Measurements from ENCODE around the gene CDC42BPA. TPM values are rescaled to one million over a fixed set of nuclear protein-coding genes. Genes with fewer than 3 reads are reported as not detected.

The CDC42BPA gene
- total and polyA plus RNA-seq, 9 of the 15 experiments (the other 6 are each of a cell fraction or from before 2014, with no cell fraction given), result 8.0 to 77.5 (median 52.1) TPM

DNA sequence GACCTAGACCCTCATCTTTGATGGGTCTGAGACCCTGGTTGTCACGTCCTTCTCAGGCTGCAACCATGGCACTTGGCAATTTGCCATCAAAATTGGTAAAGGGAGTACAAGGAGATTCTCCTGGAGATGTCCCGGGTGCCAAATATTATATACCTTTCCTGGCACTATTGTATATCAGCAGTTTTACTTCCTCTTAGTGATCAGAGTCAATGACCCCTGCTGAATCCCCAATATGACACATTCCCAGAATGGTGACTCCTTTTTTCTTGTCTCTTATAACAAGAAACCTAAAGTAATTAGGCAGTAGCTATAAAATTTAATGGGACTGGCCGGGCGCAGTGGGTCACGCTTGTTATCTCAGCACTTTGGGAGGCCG, 39.6 kb upstream of the CDC42BPA start (continued):
- TF ChIP-seq PTBP1 (IDR thresholded peaks at IDR 0.05; ENCODE audit: low read depth, low read length) (no peak), RFX1 (IDR thresholded peaks at IDR 0.05) (0 out of 2 replicates have a peak, but pooled peaks have one; percentile 14), ADNP (tag; IDR thresholded peaks at IDR 0.05) (no peak), RAD21 (CRISPR knock-in tag; conservative IDR thresholded peaks at IDR 0.05 in 1 of 2, IDR thresholded peaks at IDR 0.05 in 1 of 2) (no peak), TAF9B (IDR thresholded peaks at IDR 0.05; ENCODE audit: partially characterized antibody) (no peak), GATA2 (CRISPR knock-in tag; IDR thresholded peaks at IDR 0.05) (no peak), RBBP5 (IDR thresholded peaks at IDR 0.05; ENCODE audit: borderline replicate concordance, insufficient read depth, low read length, poor library complexity, severe bottlenecking) (no peak), ZNF197 (CRISPR knock-in tag; IDR thresholded peaks at IDR 0.05; ENCODE audit: low read depth) (no peak), NFYB (IDR thresholded peaks at IDR 0.05; ENCODE audit: extremely low read depth, insufficient read length) (no peak), CSDE1 (IDR thresholded peaks at IDR 0.05) (peak in 1 of 2 experiments; percentile 33; a peak in 1 of 4 replicates), ELF2 (CRISPR knock-in tag; IDR thresholded peaks at IDR 0.05) (no peak)
- TF ChIP-seq, protein P1, sequence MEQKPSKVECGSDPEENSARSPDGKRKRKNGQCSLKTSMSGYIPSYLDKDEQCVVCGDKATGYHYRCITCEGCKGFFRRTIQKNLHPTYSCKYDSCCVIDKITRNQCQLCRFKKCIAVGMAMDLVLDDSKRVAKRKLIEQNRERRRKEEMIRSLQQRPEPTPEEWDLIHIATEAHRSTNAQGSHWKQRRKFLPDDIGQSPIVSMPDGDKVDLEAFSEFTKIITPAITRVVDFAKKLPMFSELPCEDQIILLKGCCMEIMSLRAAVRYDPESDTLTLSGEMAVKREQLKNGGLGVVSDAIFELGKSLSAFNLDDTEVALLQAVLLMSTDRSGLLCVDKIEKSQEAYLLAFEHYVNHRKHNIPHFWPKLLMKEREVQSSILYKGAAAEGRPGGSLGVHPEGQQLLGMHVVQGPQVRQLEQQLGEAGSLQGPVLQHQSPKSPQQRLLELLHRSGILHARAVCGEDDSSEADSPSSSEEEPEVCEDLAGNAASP (IDR thresholded peaks at IDR 0.05), result no peak
- TF ChIP-seq, protein P2, sequence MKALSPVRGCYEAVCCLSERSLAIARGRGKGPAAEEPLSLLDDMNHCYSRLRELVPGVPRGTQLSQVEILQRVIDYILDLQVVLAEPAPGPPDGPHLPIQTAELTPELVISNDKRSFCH (CRISPR knock-in tag; IDR thresholded peaks at IDR 0.05), result no peak
- TF ChIP-seq, protein P2 (tag; IDR thresholded peaks at IDR 0.05), result no peak
- TF ChIP-seq, protein P3, sequence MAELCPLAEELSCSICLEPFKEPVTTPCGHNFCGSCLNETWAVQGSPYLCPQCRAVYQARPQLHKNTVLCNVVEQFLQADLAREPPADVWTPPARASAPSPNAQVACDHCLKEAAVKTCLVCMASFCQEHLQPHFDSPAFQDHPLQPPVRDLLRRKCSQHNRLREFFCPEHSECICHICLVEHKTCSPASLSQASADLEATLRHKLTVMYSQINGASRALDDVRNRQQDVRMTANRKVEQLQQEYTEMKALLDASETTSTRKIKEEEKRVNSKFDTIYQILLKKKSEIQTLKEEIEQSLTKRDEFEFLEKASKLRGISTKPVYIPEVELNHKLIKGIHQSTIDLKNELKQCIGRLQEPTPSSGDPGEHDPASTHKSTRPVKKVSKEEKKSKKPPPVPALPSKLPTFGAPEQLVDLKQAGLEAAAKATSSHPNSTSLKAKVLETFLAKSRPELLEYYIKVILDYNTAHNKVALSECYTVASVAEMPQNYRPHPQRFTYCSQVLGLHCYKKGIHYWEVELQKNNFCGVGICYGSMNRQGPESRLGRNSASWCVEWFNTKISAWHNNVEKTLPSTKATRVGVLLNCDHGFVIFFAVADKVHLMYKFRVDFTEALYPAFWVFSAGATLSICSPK (IDR thresholded peaks at IDR 0.05; ENCODE audit: borderline replicate concordance), result no peak
- TF ChIP-seq, protein P4, sequence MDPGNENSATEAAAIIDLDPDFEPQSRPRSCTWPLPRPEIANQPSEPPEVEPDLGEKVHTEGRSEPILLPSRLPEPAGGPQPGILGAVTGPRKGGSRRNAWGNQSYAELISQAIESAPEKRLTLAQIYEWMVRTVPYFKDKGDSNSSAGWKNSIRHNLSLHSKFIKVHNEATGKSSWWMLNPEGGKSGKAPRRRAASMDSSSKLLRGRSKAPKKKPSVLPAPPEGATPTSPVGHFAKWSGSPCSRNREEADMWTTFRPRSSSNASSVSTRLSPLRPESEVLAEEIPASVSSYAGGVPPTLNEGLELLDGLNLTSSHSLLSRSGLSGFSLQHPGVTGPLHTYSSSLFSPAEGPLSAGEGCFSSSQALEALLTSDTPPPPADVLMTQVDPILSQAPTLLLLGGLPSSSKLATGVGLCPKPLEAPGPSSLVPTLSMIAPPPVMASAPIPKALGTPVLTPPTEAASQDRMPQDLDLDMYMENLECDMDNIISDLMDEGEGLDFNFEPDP (CRISPR knock-in tag; IDR thresholded peaks at IDR 0.05), result 0 out of 2 replicates have a peak, but pooled peaks have one; percentile 27
- TF ChIP-seq, protein P5, sequence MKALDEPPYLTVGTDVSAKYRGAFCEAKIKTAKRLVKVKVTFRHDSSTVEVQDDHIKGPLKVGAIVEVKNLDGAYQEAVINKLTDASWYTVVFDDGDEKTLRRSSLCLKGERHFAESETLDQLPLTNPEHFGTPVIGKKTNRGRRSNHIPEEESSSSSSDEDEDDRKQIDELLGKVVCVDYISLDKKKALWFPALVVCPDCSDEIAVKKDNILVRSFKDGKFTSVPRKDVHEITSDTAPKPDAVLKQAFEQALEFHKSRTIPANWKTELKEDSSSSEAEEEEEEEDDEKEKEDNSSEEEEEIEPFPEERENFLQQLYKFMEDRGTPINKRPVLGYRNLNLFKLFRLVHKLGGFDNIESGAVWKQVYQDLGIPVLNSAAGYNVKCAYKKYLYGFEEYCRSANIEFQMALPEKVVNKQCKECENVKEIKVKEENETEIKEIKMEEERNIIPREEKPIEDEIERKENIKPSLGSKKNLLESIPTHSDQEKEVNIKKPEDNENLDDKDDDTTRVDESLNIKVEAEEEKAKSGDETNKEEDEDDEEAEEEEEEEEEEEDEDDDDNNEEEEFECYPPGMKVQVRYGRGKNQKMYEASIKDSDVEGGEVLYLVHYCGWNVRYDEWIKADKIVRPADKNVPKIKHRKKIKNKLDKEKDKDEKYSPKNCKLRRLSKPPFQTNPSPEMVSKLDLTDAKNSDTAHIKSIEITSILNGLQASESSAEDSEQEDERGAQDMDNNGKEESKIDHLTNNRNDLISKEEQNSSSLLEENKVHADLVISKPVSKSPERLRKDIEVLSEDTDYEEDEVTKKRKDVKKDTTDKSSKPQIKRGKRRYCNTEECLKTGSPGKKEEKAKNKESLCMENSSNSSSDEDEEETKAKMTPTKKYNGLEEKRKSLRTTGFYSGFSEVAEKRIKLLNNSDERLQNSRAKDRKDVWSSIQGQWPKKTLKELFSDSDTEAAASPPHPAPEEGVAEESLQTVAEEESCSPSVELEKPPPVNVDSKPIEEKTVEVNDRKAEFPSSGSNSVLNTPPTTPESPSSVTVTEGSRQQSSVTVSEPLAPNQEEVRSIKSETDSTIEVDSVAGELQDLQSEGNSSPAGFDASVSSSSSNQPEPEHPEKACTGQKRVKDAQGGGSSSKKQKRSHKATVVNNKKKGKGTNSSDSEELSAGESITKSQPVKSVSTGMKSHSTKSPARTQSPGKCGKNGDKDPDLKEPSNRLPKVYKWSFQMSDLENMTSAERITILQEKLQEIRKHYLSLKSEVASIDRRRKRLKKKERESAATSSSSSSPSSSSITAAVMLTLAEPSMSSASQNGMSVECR (CRISPR knock-in tag; IDR thresholded peaks at IDR 0.05), result no peak
- TF ChIP-seq, protein P6, sequence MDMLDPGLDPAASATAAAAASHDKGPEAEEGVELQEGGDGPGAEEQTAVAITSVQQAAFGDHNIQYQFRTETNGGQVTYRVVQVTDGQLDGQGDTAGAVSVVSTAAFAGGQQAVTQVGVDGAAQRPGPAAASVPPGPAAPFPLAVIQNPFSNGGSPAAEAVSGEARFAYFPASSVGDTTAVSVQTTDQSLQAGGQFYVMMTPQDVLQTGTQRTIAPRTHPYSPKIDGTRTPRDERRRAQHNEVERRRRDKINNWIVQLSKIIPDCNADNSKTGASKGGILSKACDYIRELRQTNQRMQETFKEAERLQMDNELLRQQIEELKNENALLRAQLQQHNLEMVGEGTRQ (CRISPR knock-in tag; IDR thresholded peaks at IDR 0.05), result no peak
